ENCODE measurements around the gene SC5D. TPM values are rescaled to one million over a fixed set of nuclear protein-coding genes. Genes with fewer than 3 reads are reported as not detected.

The SC5D gene
- total RNA-seq, 1 donor from 2014 or later: 57.7 TPM

GRCh38 chr11:121297872-121298271, 5.3 kb downstream of the SC5D start:
- H3K4me1 Mint-ChIP-seq (ENCODE audit: low read depth, unreplicated experiment): peaks cover 35% of the 10 kb centered on the region
- no peak overlapping the region for H3K27ac Mint-ChIP-seq (ENCODE audit: unreplicated experiment)
- no peaks in the 10 kb centered on the region for H3K36me3 Mint-ChIP-seq (ENCODE audit: unreplicated experiment)
- no peak for TF ChIP-seq CTCF (IDR thresholded peaks at IDR 0.05; ENCODE audit: partially characterized antibody, unreplicated experiment)
- H3K9me3 Mint-ChIP-seq (ENCODE audit: unreplicated experiment): no peaks in the 10 kb centered on the region
- no peak overlapping the region for H3K4me3 Mint-ChIP-seq (ENCODE audit: unreplicated experiment)
- peaks cover 1% of the 10 kb centered on the region for H3K27me3 Mint-ChIP-seq (ENCODE audit: unreplicated experiment)
- DNase-seq: no peak

GRCh38 chr11:121298774-121299173, 6.2 kb downstream of the SC5D start:
- TF ChIP-seq CTCF (IDR thresholded peaks at IDR 0.05; ENCODE audit: partially characterized antibody, unreplicated experiment): no peak
- no peak for DNase-seq
- H3K27ac Mint-ChIP-seq (ENCODE audit: unreplicated experiment): no peak overlapping the region
- H3K4me3 Mint-ChIP-seq (ENCODE audit: unreplicated experiment): no peak overlapping the region
- H3K36me3 Mint-ChIP-seq (ENCODE audit: unreplicated experiment): no peaks in the 10 kb centered on the region
- peaks cover 33% of the 10 kb centered on the region for H3K4me1 Mint-ChIP-seq (ENCODE audit: low read depth, unreplicated experiment)
- no peaks in the 10 kb centered on the region for H3K9me3 Mint-ChIP-seq (ENCODE audit: unreplicated experiment)
- peaks cover 1% of the 10 kb centered on the region for H3K27me3 Mint-ChIP-seq (ENCODE audit: unreplicated experiment)

GRCh38 chr11:121299417-121299816, 6.8 kb downstream of the SC5D start:
- TF ChIP-seq CTCF (IDR thresholded peaks at IDR 0.05; ENCODE audit: partially characterized antibody, unreplicated experiment): no peak
- Mint-ChIP-seq H3K27ac (ENCODE audit: unreplicated experiment) (no peak overlapping the region), H3K4me1 (ENCODE audit: low read depth, unreplicated experiment) (peaks cover 33% of the 10 kb centered on the region), H3K36me3 (ENCODE audit: unreplicated experiment) (no peaks in the 10 kb centered on the region), H3K27me3 (ENCODE audit: unreplicated experiment) (peaks cover 1% of the 10 kb centered on the region), H3K4me3 (ENCODE audit: unreplicated experiment) (no peak overlapping the region), H3K9me3 (ENCODE audit: unreplicated experiment) (no peaks in the 10 kb centered on the region)
- no peak for DNase-seq

- no peak for TF ChIP-seq CTCF (IDR thresholded peaks at IDR 0.05; ENCODE audit: partially characterized antibody, unreplicated experiment)
- Mint-ChIP-seq H3K36me3 (ENCODE audit: unreplicated experiment) (no peaks in the 10 kb centered on the region), H3K9me3 (ENCODE audit: unreplicated experiment) (no peaks in the 10 kb centered on the region), H3K4me3 (ENCODE audit: unreplicated experiment) (no peak overlapping the region), H3K4me1 (ENCODE audit: low read depth, unreplicated experiment) (peaks cover 26% of the 10 kb centered on the region), H3K27ac (ENCODE audit: unreplicated experiment) (no peak overlapping the region), H3K27me3 (ENCODE audit: unreplicated experiment) (peaks cover 1% of the 10 kb centered on the region)
- no peak for DNase-seq
Measured at GRCh38 chr11:121300313-121300971, 7.9 kb downstream of the SC5D start.

- H3K4me1 Mint-ChIP-seq (ENCODE audit: low read depth, unreplicated experiment): peaks cover 19% of the 10 kb centered on the region
Measured at GRCh38 chr11:121300972-121301699, 8.6 kb downstream of the SC5D start.

More at GRCh38 chr11:121300972-121301699, 8.6 kb downstream of the SC5D start:
- Mint-ChIP-seq H3K4me3 (ENCODE audit: unreplicated experiment) (no peak overlapping the region), H3K27ac (ENCODE audit: unreplicated experiment) (no peak overlapping the region), H3K27me3 (ENCODE audit: unreplicated experiment) (no peaks in the 10 kb centered on the region), H3K36me3 (ENCODE audit: unreplicated experiment) (no peaks in the 10 kb centered on the region), H3K9me3 (ENCODE audit: unreplicated experiment) (no peaks in the 10 kb centered on the region)
- no peak for DNase-seq
- no peak for TF ChIP-seq CTCF (IDR thresholded peaks at IDR 0.05; ENCODE audit: partially characterized antibody, unreplicated experiment)

Measured in glutamatergic neuron (in vitro differentiated cells).